ENCODE measurements around the gene ITFG1. TPM values are rescaled to one million over a fixed set of nuclear protein-coding genes. Genes with fewer than 3 reads are reported as not detected.

Gene ITFG1
- total RNA-seq, 1 experiment from 2014 or later = 18.0 TPM

DNA sequence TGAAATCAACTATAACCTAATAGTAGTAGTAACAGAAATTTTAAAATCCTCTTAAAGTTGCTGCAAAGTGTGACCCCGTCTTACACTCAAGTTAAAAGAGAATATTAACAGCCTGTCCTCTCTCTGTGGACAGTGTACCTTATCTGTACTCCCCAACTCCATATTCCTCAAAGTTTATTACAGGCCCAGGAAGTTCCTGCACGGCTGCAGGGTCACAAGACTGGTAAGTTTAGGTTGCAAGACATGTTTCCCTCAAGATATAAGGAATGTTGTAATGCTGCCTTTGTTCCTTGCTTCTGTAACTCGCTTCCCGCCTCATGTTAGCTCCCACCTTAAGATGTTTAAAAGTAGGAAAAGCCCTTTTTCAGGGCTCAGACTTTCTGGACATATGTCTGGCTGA, 72.2 kb downstream of the ITFG1 start:
- Histone ChIP-seq H3K79me2 (ENCODE audit: insufficient read depth, low read length) (no peaks in the 10 kb centered on the region), H3K9ac (ENCODE audit: extremely low read depth, insufficient read length, low read length) (no peak overlapping the region), H4K91ac (ENCODE audit: insufficient read length, low read depth, low read length) (no peak overlapping the region), H2AK5ac (ENCODE audit: insufficient read length, low read length) (no peak overlapping the region), H3K56ac (ENCODE audit: insufficient read length, low read depth, low read length) (no peak overlapping the region), H3K79me1 (ENCODE audit: insufficient read depth, low read depth, low read length, poor library complexity, severe bottlenecking) (no peaks in the 10 kb centered on the region), H2BK15ac (ENCODE audit: low read depth, low read length) (no peak overlapping the region), H3K27me3 (ENCODE audit: insufficient read depth, low read length) (no peaks in the 10 kb centered on the region), H3K18ac (ENCODE audit: insufficient read length, low read depth, low read length) (no peak overlapping the region), H3K14ac (ENCODE audit: insufficient read depth, low read length) (no peak overlapping the region), H2BK5ac (ENCODE audit: insufficient read length, low read length) (no peak overlapping the region), H2AFZ (ENCODE audit: low read length) (no peak overlapping the region), H4K8ac (replicated peaks; ENCODE audit: insufficient read length, low read depth, low read length) (no peak overlapping the region), H3T11ph (ENCODE audit: low read length) (no peak overlapping the region), H3K4me1 (ENCODE audit: insufficient read depth, low read length) (peaks cover 3% of the 10 kb centered on the region; the same call in 1 of the 2 replicates), H2BK120ac (ENCODE audit: low read depth, low read length, poor library complexity, severe bottlenecking) (no peak overlapping the region), H3K9me3 (ENCODE audit: control insufficient read depth, low read depth, low read length) (no peaks in the 10 kb centered on the region), H3K4ac (ENCODE audit: low read depth, low read length) (no peak overlapping the region), H4K20me1 (ENCODE audit: control insufficient read depth, insufficient read depth, insufficient read length) (no peaks in the 10 kb centered on the region), H3K23me2 (ENCODE audit: insufficient read length, low read depth, low read length, poor library complexity, severe bottlenecking) (no peaks in the 10 kb centered on the region), H3K27ac (ENCODE audit: insufficient read length, low read depth, low read length) (no peak overlapping the region), H4K5ac (ENCODE audit: insufficient read length, low read depth, low read length) (no peak overlapping the region), H2BK12ac (ENCODE audit: insufficient read length, low read depth, low read length) (no peak overlapping the region), H3K4me2 (ENCODE audit: insufficient read depth, insufficient read length, low read length) (no peak overlapping the region), H3K23ac (ENCODE audit: insufficient read length, low read depth, low read length) (no peak overlapping the region), H2BK20ac (ENCODE audit: low read depth, low read length, poor library complexity, severe bottlenecking) (no peak overlapping the region)
- Mint-ChIP-seq H3K4me3 (no peak overlapping the region), H3K9me3 (no peaks in the 10 kb centered on the region), H3K27me3 (ENCODE audit: low read depth) (no peaks in the 10 kb centered on the region), H3K27ac (no peak overlapping the region; a peak in 1 of 7 replicates), H3K4me1 (peaks cover 9 to 10% of the 10 kb centered on the region in 2 experiments; a peak in 2 of 4 replicates), H3K36me3 (ENCODE audit: insufficient read depth in 1 of 3, low read depth in 3 of 3) (no peaks in the 10 kb centered on the region)
- TF ChIP-seq, protein P1, sequence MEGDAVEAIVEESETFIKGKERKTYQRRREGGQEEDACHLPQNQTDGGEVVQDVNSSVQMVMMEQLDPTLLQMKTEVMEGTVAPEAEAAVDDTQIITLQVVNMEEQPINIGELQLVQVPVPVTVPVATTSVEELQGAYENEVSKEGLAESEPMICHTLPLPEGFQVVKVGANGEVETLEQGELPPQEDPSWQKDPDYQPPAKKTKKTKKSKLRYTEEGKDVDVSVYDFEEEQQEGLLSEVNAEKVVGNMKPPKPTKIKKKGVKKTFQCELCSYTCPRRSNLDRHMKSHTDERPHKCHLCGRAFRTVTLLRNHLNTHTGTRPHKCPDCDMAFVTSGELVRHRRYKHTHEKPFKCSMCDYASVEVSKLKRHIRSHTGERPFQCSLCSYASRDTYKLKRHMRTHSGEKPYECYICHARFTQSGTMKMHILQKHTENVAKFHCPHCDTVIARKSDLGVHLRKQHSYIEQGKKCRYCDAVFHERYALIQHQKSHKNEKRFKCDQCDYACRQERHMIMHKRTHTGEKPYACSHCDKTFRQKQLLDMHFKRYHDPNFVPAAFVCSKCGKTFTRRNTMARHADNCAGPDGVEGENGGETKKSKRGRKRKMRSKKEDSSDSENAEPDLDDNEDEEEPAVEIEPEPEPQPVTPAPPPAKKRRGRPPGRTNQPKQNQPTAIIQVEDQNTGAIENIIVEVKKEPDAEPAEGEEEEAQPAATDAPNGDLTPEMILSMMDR (conservative IDR thresholded peaks at IDR 0.05) = no peak
- no peak for DNase-seq
- no CpG with 5 or more reads among the region's 4 CpGs for WGBS (ENCODE audit: extremely low coverage, insufficient read length, low lambda C conversion rate)
